Adrenal gland (tissue), 12 donors: ENCODE data around the gene SRSF11. TPM values are rescaled to one million over a fixed set of nuclear protein-coding genes. Genes with fewer than 3 reads are reported as not detected.

Experiments
- DNase-seq, 7 donors: peaks; one replicate each; pipeline ENCODE4 v3.0.0-alpha.2; 2019 to 2020
- H3K27ac ChIP-seq, 5 donors: fragments of 200-600 bp; sonication (generic) in 4 of 5; 1 replicate in 3 of 5; 2 replicates in 2 of 5; pipeline versions ENCODE4 v1.5.1 to v1.8.0; 2016 to 2020; ENCODE audit warnings: mild to moderate bottlenecking in 1 of 5
- H3K27me3 ChIP-seq: fragments of 200-600 bp; 2 replicates; pipeline ENCODE4 v1.8.0; 2021
- H3K36me3 ChIP-seq, 2 donors: fragments of 200-600 bp; replicated peaks in 1 of 2; 1 replicate in 1 of 2; 2 replicates in 1 of 2; pipeline versions ENCODE4 v1.5.1 to v1.8.0; 2018 to 2022
- H3K4me1 ChIP-seq, 2 donors: fragments of 200-600 bp; replicated peaks in 1 of 2; 1 replicate in 1 of 2; 2 replicates in 1 of 2; pipeline versions ENCODE4 v1.5.1 to v1.8.0; 2018 to 2021
- H3K4me3 ChIP-seq, 4 donors: fragments of 200-600 bp; sonication (generic) in 3 of 4; one replicate each; pipeline ENCODE4 v1.5.1; 2016 to 2018
- H3K9me3 ChIP-seq, 3 donors: fragments of 200-600 bp; sonication (generic) in 1 of 3; replicated peaks in 1 of 3; 1 replicate in 2 of 3; 2 replicates in 1 of 3; pipeline versions ENCODE4 v1.5.1 to v1.8.0; 2016 to 2021
- POLR2A ChIP-seq, 2 donors: fragments of 450-650 bp; IDR thresholded peaks; one replicate each; pipeline ENCODE4 v1.6.1; 2017; ENCODE audit warnings: antibody characterized with exemption in 2 of 2, mild to moderate bottlenecking in 2 of 2, moderate library complexity in 1 of 2
- WGBS, 4 donors: extraction: QIAGEN DNeasy Blood & Tissue Kit in 2 of 4; methylation state at CpG; one replicate each; pipeline versions ENCODE4 v1.1.5 to v1.1.7; 2013 to 2017; 5-methylcytosine and 5-hydroxymethylcytosine counted together
- intact Hi-C, 2 donors: fragments of 100-400 bp; cut with DNase I; formaldehyde crosslinking; loops; one replicate each; pipeline versions ENCODE4 v1.14.1 to v1.15.0; 2022 to 2023
- polyA plus RNA-seq, 3 donors: library from polyadenylated mRNA; stranded (reverse); fragments of 200-250 nt in 2 of 3; fragments of 350-450 nt in 1 of 3; fragmentation: Illumina TruSeq in 1 of 3; extraction: RNeasy Lipid Tissue Mini Kit (QIAGEN cat#74804) in 1 of 3; gene quantifications; one replicate each; pipeline ENCODE4 v1.2.3, GENCODE V29; 2013 to 2014
- total RNA-seq, 9 donors: library from RNA; depleted of rRNA in 4 of 9; stranded (reverse); fragments of >200 nt in 4 of 9; fragments of 120-200 nt in 1 of 9; fragmentation: NEBNext Ultra II Directional in 1 of 9; extraction: Animal tissue kit (Norgen Biotek cat#: 25700) in 1 of 9; gene quantifications; one replicate each; pipeline versions ENCODE4 v1.1.0 to v1.2.4, GENCODE V29; 2013 to 2023
- TF ChIP-seq, protein P1 (sequence below), 6 experiments: fragments of 450-650 bp in 4 of 6; fragments of 200-600 bp in 2 of 6; sonication (generic) in 1 of 6; IDR thresholded peaks; 1 replicate in 5 of 6; 2 replicates in 1 of 6; pipeline versions ENCODE4 v1.5.1 to v1.8.0; 2016 to 2021; ENCODE audit warnings: antibody characterized with exemption in 6 of 6, mild to moderate bottlenecking in 2 of 6, moderate library complexity in 1 of 6
- donor health status: healthy with polysubstance abuse.
- donor health status: Bipolar disorder and iron deficiency.
- donor health status: DM: yes; HTN: yes; CAD: no.
- donor health status: DM: no; HTN: no; CAD: no.
- donor health status: DM: no; HTN: no; CAD: no.
- donor health status: DM: yes; HTN: yes; CAD: no.

Gene SRSF11
- total and polyA plus RNA-seq, 12 donors = 43.3 to 276 (median 123) TPM

DNA sequence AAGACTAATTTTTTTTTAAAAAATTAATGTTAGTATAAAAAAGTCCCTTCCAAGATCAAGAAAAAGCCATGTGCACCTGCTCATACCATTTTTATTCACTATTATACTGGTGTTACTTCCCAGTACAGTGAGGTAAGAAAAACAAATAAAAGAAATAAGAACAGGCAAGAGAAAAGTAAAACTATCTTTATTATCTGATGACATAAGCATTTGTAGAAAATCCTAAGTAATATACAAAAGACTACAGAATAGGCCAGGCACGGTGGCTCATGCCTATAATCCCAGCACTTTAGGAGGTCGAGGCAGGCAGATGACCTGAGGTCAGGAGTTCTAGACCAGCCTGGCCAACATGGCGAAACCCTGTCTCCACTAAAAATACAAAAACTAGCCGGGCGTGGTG lies 65.3 kb downstream of the SRSF11 start:
- DNase-seq = no peak
- Histone ChIP-seq H3K4me1 (no peaks in the 10 kb centered on the region), H3K27me3 (no peaks in the 10 kb centered on the region), H3K9me3 (no peaks in the 10 kb centered on the region), H3K36me3 (peaks cover 0 to 15% of the 10 kb centered on the region in 2 donors), H3K4me3 (no peak overlapping the region), H3K27ac (no peak overlapping the region)
- WGBS, 4 donors = 74 to 97% (median 96%) methylated on average over 5 of the region's 5 CpGs
- TF ChIP-seq, protein P1, sequence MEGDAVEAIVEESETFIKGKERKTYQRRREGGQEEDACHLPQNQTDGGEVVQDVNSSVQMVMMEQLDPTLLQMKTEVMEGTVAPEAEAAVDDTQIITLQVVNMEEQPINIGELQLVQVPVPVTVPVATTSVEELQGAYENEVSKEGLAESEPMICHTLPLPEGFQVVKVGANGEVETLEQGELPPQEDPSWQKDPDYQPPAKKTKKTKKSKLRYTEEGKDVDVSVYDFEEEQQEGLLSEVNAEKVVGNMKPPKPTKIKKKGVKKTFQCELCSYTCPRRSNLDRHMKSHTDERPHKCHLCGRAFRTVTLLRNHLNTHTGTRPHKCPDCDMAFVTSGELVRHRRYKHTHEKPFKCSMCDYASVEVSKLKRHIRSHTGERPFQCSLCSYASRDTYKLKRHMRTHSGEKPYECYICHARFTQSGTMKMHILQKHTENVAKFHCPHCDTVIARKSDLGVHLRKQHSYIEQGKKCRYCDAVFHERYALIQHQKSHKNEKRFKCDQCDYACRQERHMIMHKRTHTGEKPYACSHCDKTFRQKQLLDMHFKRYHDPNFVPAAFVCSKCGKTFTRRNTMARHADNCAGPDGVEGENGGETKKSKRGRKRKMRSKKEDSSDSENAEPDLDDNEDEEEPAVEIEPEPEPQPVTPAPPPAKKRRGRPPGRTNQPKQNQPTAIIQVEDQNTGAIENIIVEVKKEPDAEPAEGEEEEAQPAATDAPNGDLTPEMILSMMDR (IDR thresholded peaks at IDR 0.05) = no peak
- TF ChIP-seq POLR2A (IDR thresholded peaks at IDR 0.05) = no peak
- intact Hi-C loops = no loop called here

DNA sequence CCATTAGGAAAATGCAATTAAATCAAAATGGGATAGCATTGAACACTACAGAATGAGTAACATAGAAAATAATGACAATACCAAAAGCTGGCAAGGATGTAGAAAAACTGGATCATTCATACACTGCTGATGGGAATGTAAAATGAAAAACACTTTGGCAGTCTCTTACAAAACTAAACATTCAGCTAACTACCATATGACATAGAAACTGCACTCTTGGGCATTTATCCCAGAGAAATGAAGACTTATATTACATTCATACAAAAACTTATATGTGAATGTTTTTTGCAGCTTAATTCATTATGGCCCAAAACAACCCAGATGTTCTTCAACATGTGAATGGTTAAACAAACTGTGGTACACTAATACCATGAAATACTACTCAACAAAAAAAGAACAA lies 67.0 kb downstream of the SRSF11 start:
- no peak overlapping the region for H3K27ac ChIP-seq
- peaks cover 0 to 24% of the 10 kb centered on the region in 2 donors for H3K36me3 ChIP-seq
- no peak for TF ChIP-seq POLR2A (IDR thresholded peaks at IDR 0.05)
- TF ChIP-seq, protein P1 (IDR thresholded peaks at IDR 0.05) = no peak
- H3K4me3 ChIP-seq = no peak overlapping the region
- intact Hi-C loops = no loop called here
- no peak for DNase-seq
- no peaks in the 10 kb centered on the region for H3K27me3 ChIP-seq
- no peaks in the 10 kb centered on the region for H3K4me1 ChIP-seq
- H3K9me3 ChIP-seq = no peaks in the 10 kb centered on the region

DNA sequence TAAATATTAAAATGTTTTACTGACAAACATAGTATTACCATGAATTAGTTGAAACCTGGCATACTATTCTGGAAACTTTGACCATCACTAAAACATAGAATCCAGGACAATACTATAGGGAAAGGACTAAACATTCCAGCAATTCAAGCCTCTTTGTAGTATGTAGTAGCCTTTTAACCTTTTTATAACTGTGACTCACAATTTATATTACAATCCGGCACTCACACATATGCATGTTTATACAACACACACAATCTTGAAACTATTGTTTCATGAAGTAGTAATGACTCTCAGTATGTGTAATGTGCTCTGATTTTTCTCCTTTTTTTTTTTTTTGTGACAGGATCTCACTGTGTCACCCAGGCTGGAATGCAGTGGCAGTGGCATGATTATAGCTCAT lies 69.0 kb downstream of the SRSF11 start:
- DNase-seq = no peak
- H3K36me3 ChIP-seq = peaks cover 0 to 34% of the 10 kb centered on the region in 2 donors
- 93 to 100% (median 96%) methylated on average over 1 of the region's 1 CpG for WGBS, 4 donors
- no peaks in the 10 kb centered on the region for H3K4me1 ChIP-seq
- no peaks in the 10 kb centered on the region for H3K27me3 ChIP-seq
- TF ChIP-seq, protein P1 (IDR thresholded peaks at IDR 0.05) = no peak
- H3K9me3 ChIP-seq = no peaks in the 10 kb centered on the region
- H3K27ac ChIP-seq = no peak overlapping the region
- intact Hi-C loops = no loop called here
- H3K4me3 ChIP-seq = no peak overlapping the region

DNA sequence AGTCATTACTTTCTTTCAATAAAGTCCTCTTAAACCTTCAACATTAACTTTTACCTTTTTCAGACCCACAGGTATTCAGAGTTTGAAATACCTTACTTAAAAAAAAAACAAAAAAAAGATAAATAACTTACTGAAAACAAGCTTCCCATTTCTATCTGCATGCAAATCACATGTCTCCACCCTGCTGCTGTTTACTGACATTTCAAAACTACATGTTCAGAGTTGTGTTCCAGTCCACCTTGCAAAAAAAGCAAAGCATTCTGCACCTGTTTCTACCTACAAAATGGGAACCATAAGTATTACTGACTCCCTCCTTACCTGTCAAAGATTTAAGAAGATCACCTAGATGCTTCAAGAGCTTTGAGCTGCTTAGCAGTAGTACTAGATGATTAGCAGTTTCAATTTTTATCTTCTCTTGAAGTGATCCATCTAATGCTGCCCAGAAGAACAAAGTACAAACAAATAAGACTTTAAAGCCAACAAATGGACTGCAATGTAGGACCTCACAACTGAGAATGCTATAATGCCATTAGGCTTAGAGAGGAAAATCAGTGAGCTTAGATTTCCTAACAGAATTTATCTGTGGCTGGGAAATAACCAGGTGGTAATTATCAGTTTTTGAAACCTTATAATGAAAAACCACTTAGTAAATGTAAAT lies 72.1 kb downstream of the SRSF11 start:
- no peaks in the 10 kb centered on the region for H3K4me1 ChIP-seq
- intact Hi-C loops = no loop called here
- H3K9me3 ChIP-seq = no peaks in the 10 kb centered on the region
- H3K27me3 ChIP-seq = no peaks in the 10 kb centered on the region
- H3K27ac ChIP-seq = no peak overlapping the region
- DNase-seq = no peak
- peaks cover 0 to 34% of the 10 kb centered on the region in 2 donors for H3K36me3 ChIP-seq
- TF ChIP-seq POLR2A (IDR thresholded peaks at IDR 0.05) = no peak
- TF ChIP-seq, protein P1 (IDR thresholded peaks at IDR 0.05) = no peak
- no peak overlapping the region for H3K4me3 ChIP-seq
